H1 (cell line): Measurements from ENCODE around the gene USP36. TPM values are rescaled to one million over a fixed set of nuclear protein-coding genes. Genes with fewer than 3 reads are reported as not detected.

Experiments
- CTCF ChIA-PET: fragments of 300-600 bp; sonication (Branson Sonifier 250); formaldehyde crosslinking; loops from one replicate; lab custom pipeline; 2021; ENCODE audit not compliant: partially characterized antibody; lab: Charles Lee
- POLR2A ChIA-PET: fragments of 300-600 bp; sonication (Branson Sonifier 250); formaldehyde crosslinking; loops from one replicate; lab custom pipeline; 2021; ENCODE audit warnings: inconsistent platforms; ENCODE audit not compliant: partially characterized antibody; lab: Charles Lee
- DNase-seq, 2 experiments: peaks; one replicate each; pipeline versions ENCODE4 v3.0.0 to v3.0.0-alpha.2; 2010 to 2022; ENCODE audit warnings: low spot score in 2 of 2, low read depth in 1 of 2, mixed read lengths in 1 of 2
- FAIRE-seq: peaks from 2 replicates; lab custom pipeline; 2011; peaks lifted over from hg19 to GRCh38; lab: Jason Lieb, UNC
- H2AFZ ChIP-seq: 2 replicates; pipeline ENCODE4 v1.8.1; 2012; ENCODE audit warnings: low read length, inconsistent platforms
- H2AK5ac ChIP-seq: 2 replicates; pipeline ENCODE4 v1.6.1; 2013; ENCODE audit warnings: low read depth, low read length
- H2BK120ac ChIP-seq: replicated peaks from 2 replicates; pipeline ENCODE3; 2013; ENCODE audit warnings: low read depth, low read length, inconsistent platforms
- H2BK12ac ChIP-seq: 2 replicates; pipeline ENCODE4 v1.6.1; 2013; ENCODE audit warnings: low read depth, low read length
- H2BK15ac ChIP-seq: 2 replicates; pipeline ENCODE4 v1.6.1; 2013; ENCODE audit warnings: low read length
- H2BK20ac ChIP-seq: 2 replicates; pipeline ENCODE4 v1.6.1; 2013; ENCODE audit warnings: low read length
- H2BK5ac ChIP-seq: 2 replicates; pipeline ENCODE4 v1.6.1; 2013; ENCODE audit warnings: low read depth, low read length
- H3K14ac ChIP-seq: 2 replicates; pipeline ENCODE4 v1.6.1; 2013; ENCODE audit warnings: inconsistent platforms; ENCODE audit not compliant: insufficient read length
- H3K18ac ChIP-seq: 2 replicates; pipeline ENCODE4 v1.6.1; 2013; ENCODE audit warnings: low read length; ENCODE audit errors: extremely low read depth
- H3K23ac ChIP-seq: 2 replicates; pipeline ENCODE4 v1.6.1; 2013; ENCODE audit warnings: inconsistent platforms; ENCODE audit not compliant: insufficient read length
- H3K23me2 ChIP-seq: 2 replicates; pipeline ENCODE4 v1.6.1; 2013; ENCODE audit warnings: low read depth, low read length
- H3K27ac ChIP-seq: 2 replicates; pipeline ENCODE4 v1.6.1; 2011; ENCODE audit warnings: low read depth, low read length, inconsistent platforms
- H3K27me3 ChIP-seq, 4 experiments: replicated peaks in 1 of 4; 1 replicate in 1 of 4; 2 replicates in 3 of 4; pipeline versions ENCODE4 v1.6.1 to v1.8.1; 2011 to 2013; ENCODE audit warnings: low read length in 3 of 4, mild to moderate bottlenecking in 3 of 4, inconsistent platforms in 2 of 4, mixed read lengths in 2 of 4, moderate library complexity in 1 of 4; ENCODE audit not compliant: control insufficient read depth in 3 of 4, insufficient read depth in 3 of 4; ENCODE audit errors: extremely low read depth in 1 of 4
- H3K36me3 ChIP-seq, 4 experiments: 2 replicates each; pipeline versions ENCODE4 v1.6.1 to v1.8.1; 2011 to 2013; ENCODE audit warnings: mild to moderate bottlenecking in 4 of 4, low read length in 3 of 4, moderate library complexity in 2 of 4, control low read depth in 1 of 4, inconsistent platforms in 1 of 4; ENCODE audit not compliant: insufficient read depth in 4 of 4, control insufficient read depth in 2 of 4
- H3K4ac ChIP-seq: replicated peaks from 2 replicates; pipeline ENCODE3; 2013; ENCODE audit warnings: low read length, low read depth, mixed read lengths, inconsistent platforms; ENCODE audit not compliant: insufficient read length
- H3K4me1 ChIP-seq, 4 experiments: replicated peaks in 1 of 4; 1 replicate in 1 of 4; 2 replicates in 3 of 4; pipeline versions ENCODE4 v1.6.1 to v1.8.1; 2011 to 2013; ENCODE audit warnings: low read length in 3 of 4, inconsistent platforms in 2 of 4, mixed read lengths in 1 of 4; ENCODE audit not compliant: insufficient read depth in 4 of 4, control insufficient read depth in 3 of 4
- H3K4me2 ChIP-seq, 2 experiments: 2 replicates each; pipeline versions ENCODE4 v1.6.1 to v1.8.1; 2011 to 2013; ENCODE audit warnings: low read depth in 2 of 2, low read length in 2 of 2, control low read depth in 1 of 2, inconsistent platforms in 1 of 2, mild to moderate bottlenecking in 1 of 2; ENCODE audit not compliant: insufficient read depth in 1 of 2
- H3K4me3 ChIP-seq, 4 experiments: fragments of 200-600, 300-600 bp in 1 of 4; sonication (generic), shearing (Covaris generic), sonication (Bioruptor Twin) in 1 of 4; 2 replicates each; pipeline versions ENCODE4 v1.5.1 to v1.8.1; 2011 to 2016; ENCODE audit warnings: low read length in 4 of 4, low read depth in 3 of 4, control low read depth in 2 of 4, inconsistent platforms in 2 of 4, mild to moderate bottlenecking in 2 of 4, mixed read lengths in 1 of 4, moderate library complexity in 1 of 4; ENCODE audit not compliant: insufficient read depth in 2 of 4; ENCODE audit errors: extremely low read depth in 1 of 4
- H3K56ac ChIP-seq: replicated peaks from 2 replicates; pipeline ENCODE3; 2013; ENCODE audit warnings: low read depth, mild to moderate bottlenecking, mixed read lengths, low read length, inconsistent platforms; ENCODE audit not compliant: insufficient read length
- H3K79me1 ChIP-seq: 2 replicates; pipeline ENCODE4 v1.6.1; 2013; ENCODE audit warnings: low read depth, low read length, control low read depth
- H3K79me2 ChIP-seq, 2 experiments: 2 replicates each; pipeline versions ENCODE4 v1.6.1 to v1.8.1; 2012 to 2013; ENCODE audit warnings: low read length in 2 of 2, mild to moderate bottlenecking in 2 of 2, inconsistent platforms in 1 of 2; ENCODE audit not compliant: insufficient read depth in 2 of 2, control insufficient read depth in 1 of 2
- H3K9ac ChIP-seq, 4 experiments: replicated peaks in 1 of 4; 1 replicate in 1 of 4; 2 replicates in 3 of 4; pipeline versions ENCODE4 v1.6.1 to v1.8.1; 2011 to 2013; ENCODE audit warnings: low read depth in 3 of 4, low read length in 3 of 4, control low read depth in 2 of 4, mild to moderate bottlenecking in 2 of 4, moderate library complexity in 2 of 4, inconsistent platforms in 1 of 4; ENCODE audit errors: extremely low read depth in 1 of 4
- H3K9me3 ChIP-seq, 2 experiments: 2 replicates each; pipeline versions ENCODE4 v1.6.1 to v1.8.1; 2012 to 2013; ENCODE audit warnings: mild to moderate bottlenecking in 2 of 2, moderate library complexity in 2 of 2, control low read depth in 1 of 2, inconsistent platforms in 1 of 2, low read depth in 1 of 2, low read length in 1 of 2, mixed read lengths in 1 of 2; ENCODE audit not compliant: insufficient read depth in 2 of 2
- H4K20me1 ChIP-seq, 2 experiments: replicated peaks in 1 of 2; 2 replicates each; pipeline versions ENCODE3 to v1.8.1; 2011 to 2013; ENCODE audit warnings: inconsistent platforms in 2 of 2, low read length in 2 of 2, mild to moderate bottlenecking in 1 of 2; ENCODE audit not compliant: insufficient read depth in 2 of 2, control insufficient read depth in 1 of 2
- H4K5ac ChIP-seq: 2 replicates; pipeline ENCODE4 v1.6.1; 2013; ENCODE audit warnings: low read length, low read depth, mixed read lengths, inconsistent platforms; ENCODE audit not compliant: insufficient read length
- H4K8ac ChIP-seq: 2 replicates; pipeline ENCODE4 v1.8.0; 2013; ENCODE audit warnings: mild to moderate bottlenecking, moderate library complexity, low read length, inconsistent platforms; ENCODE audit not compliant: insufficient read depth; ENCODE audit errors: extremely low read depth
- H4K91ac ChIP-seq: replicated peaks from 2 replicates; pipeline ENCODE3; 2013; ENCODE audit warnings: low read length, mixed read lengths, inconsistent platforms; ENCODE audit not compliant: insufficient read length
- E2F6 ChIP-seq: IDR thresholded peaks from 2 replicates; pipeline ENCODE4 v1.6.1; 2012; ENCODE audit warnings: inconsistent platforms
- JUN ChIP-seq: IDR thresholded peaks from 2 replicates; pipeline ENCODE4 v1.6.1; 2011; ENCODE audit warnings: low read depth, mild to moderate bottlenecking, improper control_type of control experiment, low read length
- JUND ChIP-seq: IDR thresholded peaks from 2 replicates; pipeline ENCODE4 v1.6.1; 2011; ENCODE audit warnings: mild to moderate bottlenecking, improper control_type of control experiment, low read length
- POU5F1 ChIP-seq: IDR thresholded peaks from 2 replicates; pipeline ENCODE4 v1.6.1; 2011; ENCODE audit warnings: low read depth, mild to moderate bottlenecking, low read length, moderate library complexity
- RAD21 ChIP-seq, 2 experiments: IDR thresholded peaks in 1 of 2; conservative IDR thresholded peaks in 1 of 2; 2 replicates each; pipeline ENCODE4 v1.6.1; 2011; ENCODE audit warnings: low read depth in 2 of 2, low read length in 2 of 2, improper control_type of control experiment in 1 of 2, inconsistent platforms in 1 of 2, mild to moderate bottlenecking in 1 of 2, moderate library complexity in 1 of 2
- SP1 ChIP-seq: IDR thresholded peaks from 2 replicates; pipeline ENCODE4 v1.6.1; 2011; ENCODE audit warnings: low read depth, low read length
- WGBS, 2 experiments: shearing (Covaris generic) in 1 of 2; methylation state at CpG; one replicate each; pipeline versions ENCODE4 v1.1.6 to v1.1.7; 2013 to 2015; ENCODE audit warnings: low lambda C conversion rate in 2 of 2, mixed read lengths in 2 of 2, inconsistent platforms in 1 of 2, low coverage in 1 of 2, missing lambda C conversion rate in 1 of 2; ENCODE audit not compliant: insufficient replicate concordance in 2 of 2, insufficient coverage in 1 of 2, insufficient read length in 1 of 2; ENCODE audit errors: extremely low coverage in 1 of 2, missing lambda C conversion rate in 1 of 2; 5-methylcytosine and 5-hydroxymethylcytosine counted together
- polyA plus RNA-seq, 7 experiments: library from polyadenylated mRNA; depleted of rRNA in 3 of 7; stranded (reverse) in 5 of 7; unstranded in 2 of 7; fragments of >200 nt in 5 of 7; fragments of 200-250 nt in 2 of 7; gene quantifications; 1 replicate in 5 of 7; 2 replicates in 1 of 7; 4 replicates in 1 of 7; pipeline versions ENCODE4 v1.2.1 to v1.2.3, GENCODE V29; 2011 to 2013; ENCODE audit warnings: missing spikeins in 2 of 7, mixed read lengths in 2 of 7
- total RNA-seq: library from RNA; stranded (reverse); fragmentation: NEBNext Ultra II Directional; extraction: Animal tissue kit (Norgen Biotek cat#: 25700); gene quantifications from 2 replicates; pipeline ENCODE4 v1.2.1, GENCODE V29; 2021
- TF ChIP-seq, protein P1 (sequence below), 3 experiments: IDR thresholded peaks; 1 replicate in 2 of 3; 2 replicates in 1 of 3; pipeline versions ENCODE4 v1.5.1 to v1.6.1; 2011; ENCODE audit warnings: low read length in 3 of 3, mild to moderate bottlenecking in 3 of 3, inconsistent platforms in 2 of 3, low read depth in 1 of 3, moderate library complexity in 1 of 3; ENCODE audit not compliant: insufficient read depth in 1 of 3; ENCODE audit errors: control extremely low read depth in 1 of 3

USP36 gene
- total and polyA plus RNA-seq, 2 of the 8 experiments (the other 6 are each of a cell fraction or from before 2014, with no cell fraction given): 40.7 to 67.7 TPM

DNA sequence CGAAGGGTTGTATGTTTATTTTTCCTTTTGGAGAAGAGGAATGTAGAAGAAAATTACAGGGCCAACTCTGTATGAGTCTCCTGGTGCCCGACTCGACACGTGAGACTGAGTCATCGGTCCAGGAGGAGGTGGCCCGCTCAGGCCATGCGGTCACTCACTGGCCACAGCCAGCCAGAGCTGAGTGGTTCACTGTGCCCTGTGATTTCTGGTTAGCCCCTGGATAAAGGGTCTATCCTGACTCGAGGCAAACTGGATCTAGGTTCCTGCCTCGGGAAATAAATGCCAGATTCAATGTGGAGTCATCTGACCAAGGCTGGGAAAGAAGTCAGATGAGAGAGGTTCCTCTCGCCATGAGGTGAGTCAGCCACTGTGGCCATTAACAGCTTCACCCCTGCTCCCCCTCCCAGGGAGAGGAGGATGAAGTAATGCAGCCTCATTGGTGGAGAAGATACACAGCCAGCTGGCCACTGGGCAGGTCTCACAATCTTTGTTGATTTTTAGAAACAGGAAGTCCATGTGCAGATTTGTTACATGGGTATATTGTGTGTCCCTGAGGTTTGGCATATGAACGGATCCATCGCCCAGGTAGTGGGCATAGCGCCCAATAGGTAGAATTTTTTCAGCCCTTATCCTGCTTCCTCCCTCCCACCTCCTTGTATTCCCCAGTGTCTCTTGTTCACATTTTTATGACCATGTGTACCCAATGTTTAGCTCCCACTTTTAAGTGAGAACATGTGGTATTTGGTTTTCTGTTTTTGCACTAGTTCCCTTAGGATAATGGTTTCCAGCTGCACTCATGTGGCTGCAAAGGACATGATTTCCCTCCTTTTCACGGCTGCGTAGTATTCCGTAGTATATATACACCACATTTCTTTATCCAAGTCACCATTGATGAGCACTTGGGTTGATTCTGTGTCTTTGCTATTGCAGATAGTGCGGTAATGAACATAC is 21.7 kb upstream of the USP36 start:
- Histone ChIP-seq H3K4ac (no peak overlapping the region), H3K4me2 (no peak overlapping the region), H4K8ac (no peak overlapping the region), H2BK15ac (no peak overlapping the region), H2BK120ac (no peak overlapping the region), H3K14ac (no peak overlapping the region), H2AK5ac (no peak overlapping the region), H3K9ac (no peak overlapping the region), H3K27ac (no peak overlapping the region), H3K4me1 (no peaks in the 10 kb centered on the region; a peak in 1 of 7 replicates), H4K20me1 (peaks cover 0 to 4% of the 10 kb centered on the region in 2 experiments), H4K5ac (no peak overlapping the region), H3K56ac (no peak overlapping the region), H2BK20ac (no peak overlapping the region), H3K23ac (no peak overlapping the region), H2AFZ (no peak overlapping the region), H4K91ac (no peak overlapping the region), H3K9me3 (no peaks in the 10 kb centered on the region), H3K79me1 (no peaks in the 10 kb centered on the region), H2BK5ac (no peak overlapping the region), H3K18ac (no peak overlapping the region), H3K27me3 (no peaks in the 10 kb centered on the region), H3K79me2 (no peaks in the 10 kb centered on the region), H3K36me3 (peaks cover 0 to under 1% (median 0%) of the 10 kb centered on the region in 4 experiments; a peak in 3 of 8 replicates), H3K23me2 (no peaks in the 10 kb centered on the region), H2BK12ac (no peak overlapping the region), H3K4me3 (no peak overlapping the region)
- CTCF ChIA-PET: interaction anchor here (1.8 to 3.6 kb wide), 3 partner anchors 12 to 41 kb away, joined by 5 to 11 read pairs (median 7); partner anchors contain the start of gene CEP295NL
- no peak for DNase-seq
- WGBS, 2 experiments: 92 to 100% methylated on average over 1 to 17 of the region's 17 CpGs
- no peak for FAIRE-seq
- POLR2A ChIA-PET: no interaction called here
- TF ChIP-seq JUN: no peak
- no peak for TF ChIP-seq E2F6
- TF ChIP-seq, protein P1, sequence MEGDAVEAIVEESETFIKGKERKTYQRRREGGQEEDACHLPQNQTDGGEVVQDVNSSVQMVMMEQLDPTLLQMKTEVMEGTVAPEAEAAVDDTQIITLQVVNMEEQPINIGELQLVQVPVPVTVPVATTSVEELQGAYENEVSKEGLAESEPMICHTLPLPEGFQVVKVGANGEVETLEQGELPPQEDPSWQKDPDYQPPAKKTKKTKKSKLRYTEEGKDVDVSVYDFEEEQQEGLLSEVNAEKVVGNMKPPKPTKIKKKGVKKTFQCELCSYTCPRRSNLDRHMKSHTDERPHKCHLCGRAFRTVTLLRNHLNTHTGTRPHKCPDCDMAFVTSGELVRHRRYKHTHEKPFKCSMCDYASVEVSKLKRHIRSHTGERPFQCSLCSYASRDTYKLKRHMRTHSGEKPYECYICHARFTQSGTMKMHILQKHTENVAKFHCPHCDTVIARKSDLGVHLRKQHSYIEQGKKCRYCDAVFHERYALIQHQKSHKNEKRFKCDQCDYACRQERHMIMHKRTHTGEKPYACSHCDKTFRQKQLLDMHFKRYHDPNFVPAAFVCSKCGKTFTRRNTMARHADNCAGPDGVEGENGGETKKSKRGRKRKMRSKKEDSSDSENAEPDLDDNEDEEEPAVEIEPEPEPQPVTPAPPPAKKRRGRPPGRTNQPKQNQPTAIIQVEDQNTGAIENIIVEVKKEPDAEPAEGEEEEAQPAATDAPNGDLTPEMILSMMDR (IDR thresholded peaks at IDR 0.05; ENCODE audit: control extremely low read depth in 1 of 3, insufficient read depth in 1 of 3, low read depth in 1 of 3, low read length in 3 of 3): no peak
- TF ChIP-seq POU5F1: no peak
- TF ChIP-seq RAD21 (IDR thresholded peaks at IDR 0.05 in 1 of 2, conservative IDR thresholded peaks at IDR 0.05 in 1 of 2; ENCODE audit: low read depth in 2 of 2, low read length in 2 of 2): no peak
- no peak for TF ChIP-seq SP1
- TF ChIP-seq JUND: no peak
